AG09319 (cell line): Measurements from ENCODE around the gene PYROXD2.

ENCODE experiments used
- DNase-seq: peaks from one replicate; pipeline ENCODE4 v3.0.0-alpha.2; 2010; ENCODE audit warnings: low read depth; ENCODE audit errors: extremely low read depth
- CTCF ChIP-seq: IDR thresholded peaks from 2 replicates; pipeline ENCODE4 v1.5.1; 2011; ENCODE audit warnings: low read depth, mild to moderate bottlenecking, inconsistent platforms, low read length, moderate library complexity

Gene PYROXD2

GRCh38 chr10:98414932-98415730, at the start of gene PYROXD2:
PYROXD2 (minus strand) TSS chr10:98415182; CDS start chr10:98415135, 47 bp downstream.
- no peak for TF ChIP-seq CTCF
- peak; percentile 86 for DNase-seq

DNA sequence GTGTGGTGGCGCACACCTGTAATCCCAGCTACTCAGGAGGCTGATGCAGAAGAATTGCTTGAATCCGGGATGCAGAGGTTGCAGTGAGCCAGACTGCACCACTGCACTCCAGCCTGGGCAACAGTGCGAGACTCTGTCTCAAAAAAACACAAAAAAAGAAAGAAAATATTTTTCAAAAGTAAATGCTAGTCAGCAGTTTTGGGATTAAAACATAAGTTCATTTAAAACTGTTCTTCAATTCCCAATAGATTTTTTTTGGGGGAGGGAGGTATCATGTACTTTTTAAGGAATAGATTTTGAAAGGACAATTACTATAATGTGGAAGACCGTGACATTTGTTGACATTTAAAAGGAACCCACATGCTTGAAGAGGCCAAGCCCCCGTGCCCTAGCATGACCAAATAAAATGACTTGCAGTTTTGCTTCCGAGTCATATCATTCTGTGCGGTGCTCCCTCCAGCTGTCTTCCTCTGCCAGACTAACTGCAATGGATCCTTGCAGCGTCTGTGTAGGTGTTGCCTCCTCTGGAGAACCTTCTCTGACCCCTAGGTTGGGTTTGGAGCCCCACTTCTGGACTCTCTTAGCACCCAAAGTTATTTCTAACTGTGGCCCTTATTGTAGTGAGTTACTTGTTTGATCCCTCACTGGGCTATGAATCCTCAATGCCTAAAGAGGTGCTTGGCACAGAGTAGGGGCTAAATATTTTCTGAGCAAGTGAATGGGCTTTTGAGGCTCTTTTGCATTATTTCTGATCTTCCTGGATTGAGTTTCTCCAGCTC, 49.2 kb upstream of the PYROXD2 start:
- DNase-seq: no peak
- no peak for TF ChIP-seq CTCF

DNA sequence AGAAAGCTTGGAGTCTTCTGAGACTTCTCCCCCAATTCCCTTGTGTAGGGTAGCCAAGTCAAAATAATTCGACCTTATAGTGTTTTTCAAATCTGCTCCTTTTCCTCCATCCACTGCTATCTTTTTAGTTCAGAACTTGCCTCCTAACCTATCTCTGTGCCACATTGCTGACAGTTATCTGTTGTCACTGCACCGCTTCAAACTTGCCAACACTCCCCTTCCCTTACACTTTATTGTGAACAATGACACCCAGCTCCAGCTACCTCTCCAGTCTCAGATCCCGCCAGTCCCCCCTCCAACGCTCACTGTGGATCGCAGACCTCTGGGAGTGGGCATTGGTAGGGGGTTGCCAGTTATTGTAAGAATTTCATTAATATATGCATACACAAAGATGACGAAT, 48.0 kb upstream of the PYROXD2 start:
- no peak for TF ChIP-seq CTCF
- DNase-seq: no peak

DNA sequence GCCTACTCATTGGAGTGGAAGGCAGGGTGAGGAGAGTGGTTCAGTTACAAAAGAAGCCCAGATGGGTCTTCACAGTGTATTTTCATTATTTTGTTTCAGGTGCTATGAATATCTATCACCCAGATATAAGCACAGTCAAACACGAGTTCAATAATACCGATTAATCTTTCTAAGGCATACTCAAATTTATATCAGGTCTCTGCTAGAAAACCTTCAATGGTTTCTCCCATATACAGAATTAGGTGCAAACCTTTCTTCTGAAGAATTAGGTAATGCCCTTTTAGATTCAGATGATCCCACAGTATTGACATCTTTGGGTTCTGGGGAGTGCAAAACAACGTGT, 46.5 kb upstream of the PYROXD2 start:
- no peak for DNase-seq
- TF ChIP-seq CTCF: no peak

DNA sequence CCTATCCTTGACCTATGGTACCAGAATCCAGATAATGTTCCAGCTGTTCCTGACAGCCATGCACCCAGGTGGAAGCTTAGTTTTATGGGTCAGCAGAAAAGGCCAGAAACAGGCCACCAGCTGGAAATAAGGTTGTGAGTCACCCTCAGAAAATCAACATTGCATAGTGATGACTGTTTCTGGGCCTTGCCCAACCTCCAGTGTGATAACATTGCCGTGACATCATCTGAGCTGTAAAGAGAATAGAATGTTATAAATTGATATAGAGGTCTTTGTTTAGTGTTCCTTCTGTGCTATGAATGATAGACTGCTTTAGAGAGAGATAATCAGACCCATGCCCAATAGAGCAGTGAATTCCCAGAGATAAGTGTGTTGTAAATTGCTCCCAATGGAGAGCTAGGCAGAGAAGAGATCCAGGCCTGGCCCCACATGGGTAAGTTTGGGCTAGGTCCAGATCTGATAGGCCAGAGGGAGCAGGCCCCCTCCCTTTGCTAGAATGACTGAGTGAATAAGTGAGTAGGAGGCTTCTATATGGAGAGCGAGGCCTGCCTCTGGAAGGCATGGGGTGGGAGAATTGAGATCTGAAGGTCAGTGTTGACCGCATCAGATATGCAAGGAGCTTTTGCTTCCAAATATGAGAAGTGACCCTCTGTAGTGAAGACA, 46.0 kb upstream of the PYROXD2 start:
- DNase-seq: peak; percentile 38
- TF ChIP-seq CTCF: no peak

- DNase-seq: no peak
- TF ChIP-seq CTCF: no peak
These were observed 44.1 kb upstream of the PYROXD2 start for GRCh38 chr10:98458809-98459784.
